Liver (tissue), 9 donors: ENCODE data around the gene UBA7. TPM values are rescaled to one million over a fixed set of nuclear protein-coding genes. Genes with fewer than 3 reads are reported as not detected.

Experiments used
- DNase-seq: peaks from one replicate; pipeline ENCODE4 v3.0.0-alpha.2; 2017; ENCODE audit warnings: low spot score
- H3K27ac ChIP-seq, 2 donors: one replicate each; pipeline ENCODE4 v1.7.0; 2013; ENCODE audit warnings: inconsistent platforms in 2 of 2, low read length in 2 of 2, control low read depth in 1 of 2, low read depth in 1 of 2, mild to moderate bottlenecking in 1 of 2
- H3K27me3 ChIP-seq, 4 donors: one replicate each; pipeline versions ENCODE4 v1.6.1 to v1.7.0; 2013; ENCODE audit warnings: low read length in 3 of 4, inconsistent platforms in 1 of 4, mild to moderate bottlenecking in 1 of 4, moderate library complexity in 1 of 4; ENCODE audit not compliant: control insufficient read depth in 4 of 4, insufficient read depth in 4 of 4
- H3K36me3 ChIP-seq, 4 donors: one replicate each; pipeline versions ENCODE4 v1.6.1 to v1.7.0; 2013; ENCODE audit warnings: low read length in 3 of 4, mild to moderate bottlenecking in 3 of 4, low read depth in 1 of 4, moderate library complexity in 1 of 4; ENCODE audit not compliant: control insufficient read depth in 4 of 4, insufficient read depth in 3 of 4
- H3K4me1 ChIP-seq, 4 donors: one replicate each; pipeline versions ENCODE4 v1.6.1 to v1.7.0; 2013; ENCODE audit warnings: low read length in 3 of 4, mild to moderate bottlenecking in 3 of 4, moderate library complexity in 1 of 4; ENCODE audit not compliant: control insufficient read depth in 4 of 4, insufficient read depth in 4 of 4
- H3K4me3 ChIP-seq, 3 donors: one replicate each; pipeline versions ENCODE4 v1.6.1 to v1.7.0; 2013; ENCODE audit warnings: low read length in 3 of 3, control low read depth in 1 of 3, low read depth in 1 of 3, mild to moderate bottlenecking in 1 of 3
- H3K9ac ChIP-seq, 2 donors: one replicate each; pipeline ENCODE4 v1.7.0; 2013; ENCODE audit warnings: low read length in 2 of 2, mild to moderate bottlenecking in 2 of 2, moderate library complexity in 2 of 2, control low read depth in 1 of 2, low read depth in 1 of 2
- H3K9me3 ChIP-seq, 4 donors: one replicate each; pipeline versions ENCODE4 v1.6.1 to v1.7.0; 2013; ENCODE audit warnings: low read length in 3 of 4; ENCODE audit not compliant: control insufficient read depth in 4 of 4
- EGR1 ChIP-seq, 2 donors: IDR thresholded peaks; 2 replicates each; pipeline ENCODE4 v1.6.1; 2016 to 2018; ENCODE audit warnings: antibody characterized with exemption in 2 of 2, low read depth in 2 of 2
- FOXA1 ChIP-seq: IDR thresholded peaks from 2 replicates; pipeline ENCODE4 v1.6.1; 2016; ENCODE audit warnings: antibody characterized with exemption
- FOXA2 ChIP-seq: IDR thresholded peaks from 2 replicates; pipeline ENCODE4 v1.6.1; 2016; ENCODE audit warnings: antibody characterized with exemption
- GABPA ChIP-seq, 2 donors: IDR thresholded peaks in 1 of 2; conservative IDR thresholded peaks in 1 of 2; 2 replicates each; pipeline ENCODE4 v1.6.1; 2016; ENCODE audit warnings: antibody characterized with exemption in 2 of 2, mild to moderate bottlenecking in 1 of 2, moderate library complexity in 1 of 2
- HNF4A ChIP-seq, 2 donors: conservative IDR thresholded peaks; 2 replicates each; pipeline ENCODE4 v1.6.1; 2016; ENCODE audit warnings: antibody characterized with exemption in 2 of 2, mild to moderate bottlenecking in 2 of 2
- HNF4G ChIP-seq: IDR thresholded peaks from 2 replicates; pipeline ENCODE4 v1.6.1; 2016; ENCODE audit warnings: antibody characterized with exemption
- JUND ChIP-seq, 2 donors: IDR thresholded peaks; 2 replicates each; pipeline ENCODE4 v1.6.1; 2016; ENCODE audit warnings: antibody characterized with exemption in 2 of 2
- NR2F2 ChIP-seq: IDR thresholded peaks from 2 replicates; pipeline ENCODE4 v1.6.1; 2016; ENCODE audit warnings: antibody characterized with exemption
- RAD21 ChIP-seq, 2 donors: IDR thresholded peaks; 2 replicates each; pipeline ENCODE4 v1.6.1; 2016; ENCODE audit warnings: antibody characterized with exemption in 2 of 2, mild to moderate bottlenecking in 2 of 2
- RXRA ChIP-seq, 2 donors: IDR thresholded peaks; 2 replicates each; pipeline ENCODE4 v1.6.1; 2017 to 2018; ENCODE audit warnings: antibody characterized with exemption in 2 of 2, mild to moderate bottlenecking in 1 of 2
- TAF1 ChIP-seq: conservative IDR thresholded peaks from 2 replicates; pipeline ENCODE4 v1.6.1; 2016; ENCODE audit warnings: antibody characterized with exemption, mild to moderate bottlenecking
- YY1 ChIP-seq: IDR thresholded peaks from 2 replicates; pipeline ENCODE4 v1.6.1; 2016; ENCODE audit warnings: antibody characterized with exemption, mild to moderate bottlenecking
- WGBS: extraction: QIAGEN DNeasy Blood & Tissue Kit; methylation state at CpG from one replicate; pipeline ENCODE4 v1.1.7; 2013; 5-methylcytosine and 5-hydroxymethylcytosine counted together
- polyA plus RNA-seq, 2 donors: library from polyadenylated mRNA; stranded (reverse) in 1 of 2; unstranded in 1 of 2; fragments of 200-250 nt in 1 of 2; fragments of >200 nt in 1 of 2; fragmentation: Nextera tagmentation in 1 of 2; extraction: Ambion mirVana in 1 of 2; gene quantifications; one replicate each; pipeline versions ENCODE4 v1.2.1 to v1.2.3, GENCODE V29; 2013 to 2015
- total RNA-seq, 2 donors: library from RNA; depleted of rRNA; stranded (reverse); fragments of >200 nt; gene quantifications; one replicate each; pipeline ENCODE4 v1.2.3, GENCODE V29; 2014
- TF ChIP-seq, protein P1 (sequence below): IDR thresholded peaks from 2 replicates; pipeline ENCODE4 v1.6.1; 2016; ENCODE audit warnings: antibody characterized with exemption, mild to moderate bottlenecking
- TF ChIP-seq, protein P2 (sequence below): IDR thresholded peaks from 2 replicates; pipeline ENCODE4 v1.6.1; 2016; ENCODE audit warnings: antibody characterized with exemption
- TF ChIP-seq, protein P3 (sequence below): IDR thresholded peaks from 2 replicates; pipeline ENCODE4 v1.6.1; 2016; ENCODE audit warnings: antibody characterized with exemption
- TF ChIP-seq, protein P4 (sequence below): fragments of 150-350 bp; IDR thresholded peaks from 2 replicates; pipeline ENCODE4 v1.5.1; 2017; ENCODE audit warnings: improper control_type of control experiment, low read depth, low read length; ENCODE audit not compliant: missing input control
- donor health status: healthy.
- donor health status: healthy.
- donor health status: healthy.
- donor health status: healthy.
- donor health status: healthy.

The UBA7 gene
- total and polyA plus RNA-seq, 4 donors, result 14.6 to 29.5 (median 15.2) TPM

DNA sequence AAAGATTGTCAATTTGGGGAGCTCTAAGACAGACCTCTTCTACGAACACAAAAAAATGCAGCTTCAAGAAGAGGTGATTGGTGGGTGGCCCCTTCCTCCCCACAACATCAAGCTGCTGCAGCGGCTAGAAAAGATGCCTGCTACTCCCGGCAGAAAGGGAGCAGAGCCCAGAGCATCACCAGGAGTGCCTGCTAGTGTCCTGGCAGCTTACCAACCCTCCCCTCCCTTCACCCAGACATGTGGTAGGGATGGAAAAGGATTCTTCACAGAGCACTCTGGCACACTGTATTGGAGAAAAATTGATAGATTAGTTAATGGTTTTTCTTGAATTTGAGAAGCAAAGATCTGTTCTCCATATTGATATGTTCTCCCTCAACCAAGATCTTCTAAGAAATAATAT lies 38.2 kb downstream of the UBA7 start:
- H3K36me3 ChIP-seq, result peaks cover 0 to 5% (median 1%) of the 10 kb centered on the region in 4 donors
- TF ChIP-seq HNF4A (conservative IDR thresholded peaks at IDR 0.05) (no peak), FOXA2 (no peak), EGR1 (IDR thresholded peaks at IDR 0.05; ENCODE audit: low read depth in 2 of 2) (no peak), YY1 (no peak), JUND (IDR thresholded peaks at IDR 0.05) (no peak), FOXA1 (no peak), NR2F2 (no peak), GABPA (IDR thresholded peaks at IDR 0.05 in 1 of 2, conservative IDR thresholded peaks at IDR 0.05 in 1 of 2) (no peak), RXRA (IDR thresholded peaks at IDR 0.05) (no peak)
- TF ChIP-seq, protein P1, sequence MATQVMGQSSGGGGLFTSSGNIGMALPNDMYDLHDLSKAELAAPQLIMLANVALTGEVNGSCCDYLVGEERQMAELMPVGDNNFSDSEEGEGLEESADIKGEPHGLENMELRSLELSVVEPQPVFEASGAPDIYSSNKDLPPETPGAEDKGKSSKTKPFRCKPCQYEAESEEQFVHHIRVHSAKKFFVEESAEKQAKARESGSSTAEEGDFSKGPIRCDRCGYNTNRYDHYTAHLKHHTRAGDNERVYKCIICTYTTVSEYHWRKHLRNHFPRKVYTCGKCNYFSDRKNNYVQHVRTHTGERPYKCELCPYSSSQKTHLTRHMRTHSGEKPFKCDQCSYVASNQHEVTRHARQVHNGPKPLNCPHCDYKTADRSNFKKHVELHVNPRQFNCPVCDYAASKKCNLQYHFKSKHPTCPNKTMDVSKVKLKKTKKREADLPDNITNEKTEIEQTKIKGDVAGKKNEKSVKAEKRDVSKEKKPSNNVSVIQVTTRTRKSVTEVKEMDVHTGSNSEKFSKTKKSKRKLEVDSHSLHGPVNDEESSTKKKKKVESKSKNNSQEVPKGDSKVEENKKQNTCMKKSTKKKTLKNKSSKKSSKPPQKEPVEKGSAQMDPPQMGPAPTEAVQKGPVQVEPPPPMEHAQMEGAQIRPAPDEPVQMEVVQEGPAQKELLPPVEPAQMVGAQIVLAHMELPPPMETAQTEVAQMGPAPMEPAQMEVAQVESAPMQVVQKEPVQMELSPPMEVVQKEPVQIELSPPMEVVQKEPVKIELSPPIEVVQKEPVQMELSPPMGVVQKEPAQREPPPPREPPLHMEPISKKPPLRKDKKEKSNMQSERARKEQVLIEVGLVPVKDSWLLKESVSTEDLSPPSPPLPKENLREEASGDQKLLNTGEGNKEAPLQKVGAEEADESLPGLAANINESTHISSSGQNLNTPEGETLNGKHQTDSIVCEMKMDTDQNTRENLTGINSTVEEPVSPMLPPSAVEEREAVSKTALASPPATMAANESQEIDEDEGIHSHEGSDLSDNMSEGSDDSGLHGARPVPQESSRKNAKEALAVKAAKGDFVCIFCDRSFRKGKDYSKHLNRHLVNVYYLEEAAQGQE, result no peak
- TF ChIP-seq, protein P2, sequence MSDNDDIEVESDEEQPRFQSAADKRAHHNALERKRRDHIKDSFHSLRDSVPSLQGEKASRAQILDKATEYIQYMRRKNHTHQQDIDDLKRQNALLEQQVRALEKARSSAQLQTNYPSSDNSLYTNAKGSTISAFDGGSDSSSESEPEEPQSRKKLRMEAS, result no peak
- H3K4me1 ChIP-seq, result peaks cover 0 to 4% (median 1%) of the 10 kb centered on the region in 4 donors
- no peaks in the 10 kb centered on the region for H3K27me3 ChIP-seq
- H3K9me3 ChIP-seq, result no peaks in the 10 kb centered on the region
- H3K9ac ChIP-seq, result no peak overlapping the region
- no peak for DNase-seq
- WGBS, result 75% methylated on average over 3 of the region's 3 CpGs
- no peak overlapping the region for H3K4me3 ChIP-seq
- no peak overlapping the region for H3K27ac ChIP-seq

DNA sequence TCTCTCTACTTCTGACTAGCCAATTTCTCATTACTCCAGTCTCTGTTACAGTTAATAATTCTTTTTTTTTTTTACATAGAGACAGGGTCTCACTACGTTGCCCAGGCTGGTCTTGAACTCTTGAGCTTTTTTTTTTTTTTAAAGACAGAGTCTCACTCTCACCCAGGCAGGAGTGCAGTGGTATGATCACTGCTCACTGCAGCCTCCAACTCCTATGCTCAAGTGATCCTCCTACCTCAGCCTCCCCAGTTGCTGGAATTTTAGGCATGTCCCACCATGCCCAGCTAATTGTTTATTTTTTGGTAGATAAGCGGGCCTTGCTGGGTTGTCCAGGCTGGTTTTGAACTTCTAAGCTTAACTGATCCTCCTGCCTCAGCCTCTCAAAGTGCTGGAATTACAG lies 41.0 kb downstream of the UBA7 start:
- no peaks in the 10 kb centered on the region for H3K27me3 ChIP-seq
- WGBS, result 95% methylated on average over 2 of the region's 2 CpGs
- no peak overlapping the region for H3K9ac ChIP-seq
- H3K4me3 ChIP-seq, result no peak overlapping the region
- H3K36me3 ChIP-seq, result peaks cover 0 to 5% (median 1%) of the 10 kb centered on the region in 4 donors
- H3K27ac ChIP-seq, result no peak overlapping the region
- DNase-seq, result no peak
- TF ChIP-seq TAF1 (no peak), RAD21 (IDR thresholded peaks at IDR 0.05) (no peak), EGR1 (IDR thresholded peaks at IDR 0.05; ENCODE audit: low read depth in 2 of 2) (no peak), FOXA1 (no peak), YY1 (no peak), GABPA (IDR thresholded peaks at IDR 0.05 in 1 of 2, conservative IDR thresholded peaks at IDR 0.05 in 1 of 2) (no peak), HNF4G (no peak)
- TF ChIP-seq, protein P2, result no peak
- TF ChIP-seq, protein P3, sequence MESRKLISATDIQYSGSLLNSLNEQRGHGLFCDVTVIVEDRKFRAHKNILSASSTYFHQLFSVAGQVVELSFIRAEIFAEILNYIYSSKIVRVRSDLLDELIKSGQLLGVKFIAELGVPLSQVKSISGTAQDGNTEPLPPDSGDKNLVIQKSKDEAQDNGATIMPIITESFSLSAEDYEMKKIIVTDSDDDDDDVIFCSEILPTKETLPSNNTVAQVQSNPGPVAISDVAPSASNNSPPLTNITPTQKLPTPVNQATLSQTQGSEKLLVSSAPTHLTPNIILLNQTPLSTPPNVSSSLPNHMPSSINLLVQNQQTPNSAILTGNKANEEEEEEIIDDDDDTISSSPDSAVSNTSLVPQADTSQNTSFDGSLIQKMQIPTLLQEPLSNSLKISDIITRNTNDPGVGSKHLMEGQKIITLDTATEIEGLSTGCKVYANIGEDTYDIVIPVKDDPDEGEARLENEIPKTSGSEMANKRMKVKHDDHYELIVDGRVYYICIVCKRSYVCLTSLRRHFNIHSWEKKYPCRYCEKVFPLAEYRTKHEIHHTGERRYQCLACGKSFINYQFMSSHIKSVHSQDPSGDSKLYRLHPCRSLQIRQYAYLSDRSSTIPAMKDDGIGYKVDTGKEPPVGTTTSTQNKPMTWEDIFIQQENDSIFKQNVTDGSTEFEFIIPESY, result no peak
- TF ChIP-seq, protein P4, sequence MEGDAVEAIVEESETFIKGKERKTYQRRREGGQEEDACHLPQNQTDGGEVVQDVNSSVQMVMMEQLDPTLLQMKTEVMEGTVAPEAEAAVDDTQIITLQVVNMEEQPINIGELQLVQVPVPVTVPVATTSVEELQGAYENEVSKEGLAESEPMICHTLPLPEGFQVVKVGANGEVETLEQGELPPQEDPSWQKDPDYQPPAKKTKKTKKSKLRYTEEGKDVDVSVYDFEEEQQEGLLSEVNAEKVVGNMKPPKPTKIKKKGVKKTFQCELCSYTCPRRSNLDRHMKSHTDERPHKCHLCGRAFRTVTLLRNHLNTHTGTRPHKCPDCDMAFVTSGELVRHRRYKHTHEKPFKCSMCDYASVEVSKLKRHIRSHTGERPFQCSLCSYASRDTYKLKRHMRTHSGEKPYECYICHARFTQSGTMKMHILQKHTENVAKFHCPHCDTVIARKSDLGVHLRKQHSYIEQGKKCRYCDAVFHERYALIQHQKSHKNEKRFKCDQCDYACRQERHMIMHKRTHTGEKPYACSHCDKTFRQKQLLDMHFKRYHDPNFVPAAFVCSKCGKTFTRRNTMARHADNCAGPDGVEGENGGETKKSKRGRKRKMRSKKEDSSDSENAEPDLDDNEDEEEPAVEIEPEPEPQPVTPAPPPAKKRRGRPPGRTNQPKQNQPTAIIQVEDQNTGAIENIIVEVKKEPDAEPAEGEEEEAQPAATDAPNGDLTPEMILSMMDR, result no peak
- H3K9me3 ChIP-seq, result no peaks in the 10 kb centered on the region
- no peaks in the 10 kb centered on the region for H3K4me1 ChIP-seq
